SIG-M5 treated with dmso at 0.1 percent for 504 hours (cell line): Measurements from ENCODE around the gene CAVIN2.
A peak's percentile ranks its signal among the peaks of the same experiment; 100 is the strongest.

ENCODE experiments used
- DNase-seq: peaks from one replicate; lab custom pipeline; 2025; ENCODE audit not compliant: unreplicated experiment; lab: John Stamatoyannopoulos, UW

CAVIN2 gene

GRCh38 chr2:191840921-191841320 lies 6.0 kb downstream of the CAVIN2 start:
- no peak for DNase-seq

GRCh38 chr2:191839918-191840804 lies 6.7 kb downstream of the CAVIN2 start:
- DNase-seq = no peak

GRCh38 chr2:191838526-191838925 lies 8.4 kb downstream of the CAVIN2 start:
- DNase-seq = no peak

- no peak for DNase-seq
These were observed 9.8 kb downstream of the CAVIN2 start for GRCh38 chr2:191836853-191837769.

- DNase-seq = no peak
These were observed 10.4 kb downstream of the CAVIN2 start for GRCh38 chr2:191836471-191836852.

- no peak for DNase-seq
These were observed 11.1 kb downstream of the CAVIN2 start for GRCh38 chr2:191835539-191836350.

- no peak for DNase-seq
These were observed 11.8 kb downstream of the CAVIN2 start for GRCh38 chr2:191835100-191835499.

GRCh38 chr2:191833356-191833755 lies 13.5 kb downstream of the CAVIN2 start:
- DNase-seq = no peak

GRCh38 chr2:191832668-191833067 lies 14.2 kb downstream of the CAVIN2 start:
- no peak for DNase-seq

GRCh38 chr2:191831410-191831994 lies 15.4 kb downstream of the CAVIN2 start:
- no peak for DNase-seq

GRCh38 chr2:191824398-191824797 lies 22.5 kb downstream of the CAVIN2 start:
- DNase-seq = no peak

- no peak for DNase-seq
These were observed 25.8 kb downstream of the CAVIN2 start for GRCh38 chr2:191821078-191821477.

GRCh38 chr2:191818725-191819350 lies 28.1 kb downstream of the CAVIN2 start:
- DNase-seq = no peak

- no peak for DNase-seq
These were observed 28.8 kb downstream of the CAVIN2 start for GRCh38 chr2:191818133-191818532.

GRCh38 chr2:191815010-191815409 lies 31.9 kb downstream of the CAVIN2 start:
- DNase-seq = no peak

- DNase-seq = no peak
These were observed 32.9 kb downstream of the CAVIN2 start for GRCh38 chr2:191813943-191814342.

- DNase-seq = peak; percentile 60
These were observed 34.9 kb downstream of the CAVIN2 start for GRCh38 chr2:191811807-191812602.

- DNase-seq = no peak
These were observed 40.5 kb downstream of the CAVIN2 start for GRCh38 chr2:191806396-191806795.

- DNase-seq = no peak
These were observed 42.1 kb downstream of the CAVIN2 start for GRCh38 chr2:191804766-191805165.
